ENCODE measurements around the gene INPP4B.

GRCh38 chr4:142703694-142704309 lies 142.3 kb downstream of the INPP4B start:
- TF ChIP-seq CTCF (IDR thresholded peaks at IDR 0.05) (no peak), POLR2A (IDR thresholded peaks at IDR 0.05) (no peak)

Measured in ovary (tissue), 3 donors.